NCI-H1105 (cell line): Measurements from ENCODE around the gene POC5.
"Not testable (repeated sequence)": the region's sequence is repeated elsewhere in the genome, so short reads cannot be mapped to it uniquely, and the experiment has no call there.

Source experiments
- DNase-seq: peaks from one replicate; lab custom pipeline; 2025; lab: John Stamatoyannopoulos, UW

The POC5 gene, protein sequence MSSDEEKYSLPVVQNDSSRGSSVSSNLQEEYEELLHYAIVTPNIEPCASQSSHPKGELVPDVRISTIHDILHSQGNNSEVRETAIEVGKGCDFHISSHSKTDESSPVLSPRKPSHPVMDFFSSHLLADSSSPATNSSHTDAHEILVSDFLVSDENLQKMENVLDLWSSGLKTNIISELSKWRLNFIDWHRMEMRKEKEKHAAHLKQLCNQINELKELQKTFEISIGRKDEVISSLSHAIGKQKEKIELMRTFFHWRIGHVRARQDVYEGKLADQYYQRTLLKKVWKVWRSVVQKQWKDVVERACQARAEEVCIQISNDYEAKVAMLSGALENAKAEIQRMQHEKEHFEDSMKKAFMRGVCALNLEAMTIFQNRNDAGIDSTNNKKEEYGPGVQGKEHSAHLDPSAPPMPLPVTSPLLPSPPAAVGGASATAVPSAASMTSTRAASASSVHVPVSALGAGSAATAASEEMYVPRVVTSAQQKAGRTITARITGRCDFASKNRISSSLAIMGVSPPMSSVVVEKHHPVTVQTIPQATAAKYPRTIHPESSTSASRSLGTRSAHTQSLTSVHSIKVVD

DNA sequence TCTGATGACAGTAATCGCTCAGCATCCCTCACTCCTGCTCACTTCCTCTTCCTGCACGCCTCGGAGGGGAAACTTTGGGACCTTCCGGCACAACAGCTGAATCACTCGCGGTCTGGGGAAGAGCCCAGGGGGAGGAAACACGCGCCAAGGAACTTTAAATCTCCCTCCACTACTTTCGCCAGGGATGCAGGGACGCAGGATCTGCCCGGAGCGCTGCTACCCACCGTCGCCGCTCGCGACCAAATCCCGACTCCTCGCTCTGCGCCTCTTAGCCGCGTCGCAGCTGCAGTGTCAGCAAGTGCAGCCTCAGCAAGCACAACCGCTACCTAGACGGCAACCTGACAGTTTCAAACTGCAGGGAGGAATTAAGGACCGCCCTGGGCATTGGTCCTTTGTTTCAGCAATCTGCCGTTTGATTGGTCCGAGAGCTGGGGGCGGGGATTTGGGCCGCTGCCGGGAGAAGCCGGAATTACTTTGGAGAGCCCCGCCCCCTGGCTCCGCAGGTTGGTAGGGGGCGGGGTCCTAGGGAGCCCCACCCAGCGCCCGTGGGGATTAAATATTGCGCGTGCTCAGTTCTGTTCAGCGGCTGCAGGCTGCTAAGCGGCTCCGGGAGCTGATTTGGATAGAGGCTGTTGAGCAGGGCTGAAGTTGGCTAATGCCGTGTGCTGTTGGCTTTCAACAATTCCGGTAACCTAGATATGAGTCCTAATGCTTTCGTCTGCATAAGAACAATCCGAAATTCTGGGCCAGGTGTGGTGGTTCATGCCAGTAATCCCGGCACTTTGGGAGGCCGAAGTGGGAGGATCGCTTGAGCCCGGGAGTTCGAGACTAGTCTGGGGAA, at the start of gene POC5:
Gene POC5, minus strand, starts transcription at position 356 of the 841 bp plus-strand sequence. CDS start 4,500 bp downstream, outside the sequence.
- peak; percentile 89 for DNase-seq

DNA sequence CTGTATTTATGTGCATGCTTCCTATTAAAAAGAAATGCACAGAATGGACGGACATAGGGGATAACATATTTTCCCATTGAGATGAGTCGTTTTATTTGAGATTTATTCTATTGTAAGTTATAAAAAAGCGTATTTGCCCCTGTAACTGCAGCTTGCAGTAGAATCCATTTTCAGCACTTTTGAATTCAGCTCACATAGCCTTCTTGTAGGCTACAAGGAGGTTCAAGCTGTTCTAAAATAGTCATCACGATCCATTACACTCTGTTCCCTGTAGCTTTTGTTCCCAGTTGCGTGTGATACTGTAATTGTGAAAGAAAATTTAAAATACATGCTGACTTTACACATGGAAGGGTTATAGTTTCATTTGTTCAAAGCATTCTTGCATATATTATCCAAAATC, 40.9 kb upstream of the POC5 start:
- no peak for DNase-seq

DNA sequence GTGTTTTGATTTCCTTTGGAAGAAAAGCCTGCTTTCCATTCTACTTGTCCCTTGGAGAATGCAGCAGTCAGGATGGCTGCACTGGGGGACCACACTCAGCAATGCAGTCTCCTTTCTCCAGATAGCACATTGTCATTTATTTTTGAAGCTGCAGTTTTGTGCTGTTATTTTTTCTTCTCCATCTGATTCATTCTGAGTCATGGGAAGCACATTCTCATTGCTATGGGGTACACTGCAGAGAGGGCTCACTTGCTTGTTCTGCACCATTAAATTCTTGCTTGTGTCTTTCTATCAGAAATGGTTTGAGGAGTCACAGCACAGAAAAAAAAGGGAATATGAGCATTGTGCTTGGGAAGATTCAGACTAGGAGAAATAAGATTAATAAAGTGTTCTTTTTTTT, 39.7 kb upstream of the POC5 start:
- no peak for DNase-seq

DNA sequence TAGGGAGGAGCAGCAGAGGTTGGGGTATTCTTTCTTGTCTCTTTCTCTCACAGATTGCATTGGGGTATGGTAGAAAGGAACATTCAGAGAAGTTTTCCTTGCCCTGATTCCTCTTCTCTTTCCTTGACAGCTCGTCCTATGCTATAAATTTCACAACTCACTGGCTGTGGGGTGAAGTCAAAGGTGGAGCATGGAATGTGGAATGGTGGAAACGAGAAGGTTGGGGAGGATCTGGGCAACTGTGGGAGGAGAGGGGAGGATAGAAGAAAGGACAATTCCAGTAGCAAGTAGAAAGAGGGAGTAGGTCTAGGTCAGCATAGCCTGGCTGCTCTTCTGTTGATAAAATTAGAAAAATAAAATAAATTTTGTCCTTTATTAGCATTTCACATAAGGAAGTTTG, 39.0 kb upstream of the POC5 start:
- DNase-seq = no peak

DNA sequence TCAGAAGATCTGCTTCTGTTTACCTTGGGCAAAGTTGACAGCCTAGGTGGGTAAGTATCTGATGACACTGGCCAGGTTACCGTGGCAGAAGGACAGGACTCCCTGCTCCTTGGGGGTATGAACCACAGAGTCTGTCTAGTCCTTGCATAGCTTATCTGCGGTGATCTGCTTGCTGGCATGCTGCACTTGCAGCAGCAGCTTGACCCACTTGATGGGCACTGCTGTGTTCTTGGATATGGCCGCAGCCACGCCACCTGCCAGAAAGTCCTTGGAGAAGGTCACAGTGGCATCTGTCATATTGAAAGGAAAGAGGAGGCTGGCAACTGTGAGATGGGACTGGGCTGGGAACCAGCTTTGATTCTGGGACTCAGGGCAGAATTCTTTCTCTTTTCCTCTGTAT, 35.9 kb upstream of the POC5 start:
- DNase-seq = no peak

DNA sequence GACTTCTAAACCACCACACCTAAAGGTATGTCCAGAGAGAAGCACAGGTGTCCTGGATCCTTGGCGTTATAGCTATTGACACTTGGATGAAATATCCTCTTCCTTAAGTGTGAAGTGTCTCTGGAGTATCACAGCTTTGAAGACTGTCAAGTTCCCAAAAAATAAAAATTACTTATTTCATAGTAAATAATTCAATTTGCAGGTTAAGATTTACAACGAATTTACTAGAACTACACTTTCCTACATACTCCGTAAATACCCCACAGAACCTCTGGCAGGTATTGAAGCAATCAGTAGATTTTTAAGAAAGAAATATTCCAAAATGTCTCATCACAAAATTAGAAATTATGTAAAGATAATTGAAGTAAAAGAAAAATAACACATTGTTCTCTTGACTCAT, 27.1 kb upstream of the POC5 start:
- no peak for DNase-seq

DNA sequence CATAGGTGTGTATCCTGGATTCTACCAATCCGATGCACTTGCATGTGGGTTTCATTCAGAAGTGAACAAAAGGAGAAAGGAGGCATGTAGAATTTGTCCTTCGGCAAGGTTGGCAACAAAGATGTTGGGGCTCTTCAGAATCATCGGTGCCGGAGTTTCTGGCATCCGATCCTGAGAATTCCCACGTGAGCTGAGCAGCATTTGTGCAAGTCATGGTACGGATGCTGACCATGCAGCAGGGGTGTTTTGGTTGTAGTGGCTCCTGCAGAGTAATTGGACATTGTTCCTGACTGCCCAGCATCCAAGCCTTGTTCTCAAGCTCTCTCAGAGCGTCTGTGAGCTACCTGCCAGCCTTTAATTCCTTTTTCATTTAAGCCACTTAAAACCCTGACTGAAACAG, 19.0 kb upstream of the POC5 start:
- no peak for DNase-seq

DNA sequence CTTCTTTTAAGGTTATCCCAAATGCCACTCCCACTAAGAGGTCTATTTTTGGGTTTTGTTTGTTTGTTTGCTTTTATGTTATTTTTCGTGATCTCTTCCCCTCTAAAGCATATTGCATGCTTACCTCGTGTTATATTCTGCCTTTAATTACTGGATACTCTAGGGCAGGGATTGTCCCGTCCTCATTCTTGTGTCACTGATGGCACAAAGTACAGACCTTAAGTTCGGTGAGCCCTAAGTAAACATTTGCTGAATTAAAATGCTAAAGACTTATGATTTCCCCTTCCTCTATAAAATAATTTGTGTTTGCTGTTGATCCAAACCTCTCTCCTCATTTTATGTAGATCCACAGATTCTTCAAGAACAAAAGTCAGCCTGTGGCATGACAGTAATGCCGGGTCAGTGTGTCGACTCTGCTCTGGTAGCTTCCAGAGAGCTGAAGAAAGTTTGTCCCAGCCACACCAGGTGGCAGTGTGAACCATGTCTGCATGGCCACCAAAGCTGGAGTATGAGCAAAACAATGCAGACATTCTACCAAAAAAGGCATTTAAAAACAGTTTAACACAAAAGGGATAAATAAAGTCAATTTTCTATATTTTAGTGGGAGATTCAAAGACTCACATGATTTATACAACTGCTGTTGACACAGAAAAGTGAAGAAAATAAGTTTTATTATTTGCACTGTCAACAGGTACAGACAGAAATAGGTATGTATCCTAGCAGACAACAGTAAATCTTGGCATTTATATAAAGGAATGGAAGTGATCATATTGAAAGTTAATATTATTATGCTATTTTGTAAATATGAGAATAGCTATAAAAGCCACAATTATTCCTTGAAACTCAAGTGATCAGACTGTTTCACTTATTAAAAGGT, 17.9 kb upstream of the POC5 start:
- no peak for DNase-seq

DNA sequence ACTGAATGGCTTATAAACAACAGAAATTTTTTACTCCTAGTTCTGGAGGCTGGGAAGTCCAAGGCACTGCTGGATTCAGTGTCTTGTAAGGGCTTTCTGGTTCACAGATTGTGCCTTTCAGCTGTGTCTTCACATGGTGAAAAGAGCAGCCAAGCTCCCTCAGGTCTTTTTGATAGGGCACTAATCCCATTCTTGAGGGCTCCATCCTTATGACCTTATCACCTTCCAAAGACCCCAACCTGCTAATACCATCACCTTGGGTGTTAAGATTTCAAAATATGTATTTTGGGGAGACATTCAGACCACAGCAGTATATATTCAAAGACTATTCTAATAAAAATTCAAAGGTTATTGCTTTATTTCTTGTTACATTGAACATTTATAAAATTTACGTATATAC, 16.5 kb upstream of the POC5 start:
- no peak for DNase-seq

DNA sequence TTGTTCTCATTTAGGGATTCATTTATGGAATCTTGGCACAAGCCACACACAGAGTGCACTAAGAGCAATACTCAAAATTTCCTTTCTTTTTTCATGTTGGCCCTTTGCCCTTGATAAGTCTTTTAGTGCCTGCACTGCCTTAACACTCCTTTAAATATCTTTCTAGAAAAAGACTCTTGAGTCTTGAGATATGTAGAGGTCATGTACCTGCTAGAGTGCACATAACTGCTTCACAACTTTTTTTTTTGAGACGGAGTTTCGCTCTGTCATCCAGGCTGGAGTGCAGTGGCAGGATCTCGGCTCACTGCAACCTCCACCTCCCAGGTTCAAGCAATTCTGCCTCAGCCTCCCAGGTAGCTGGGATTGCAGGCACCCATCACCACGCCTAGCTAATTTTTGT, 14.3 kb upstream of the POC5 start:
- not testable (repeated sequence) for DNase-seq

DNA sequence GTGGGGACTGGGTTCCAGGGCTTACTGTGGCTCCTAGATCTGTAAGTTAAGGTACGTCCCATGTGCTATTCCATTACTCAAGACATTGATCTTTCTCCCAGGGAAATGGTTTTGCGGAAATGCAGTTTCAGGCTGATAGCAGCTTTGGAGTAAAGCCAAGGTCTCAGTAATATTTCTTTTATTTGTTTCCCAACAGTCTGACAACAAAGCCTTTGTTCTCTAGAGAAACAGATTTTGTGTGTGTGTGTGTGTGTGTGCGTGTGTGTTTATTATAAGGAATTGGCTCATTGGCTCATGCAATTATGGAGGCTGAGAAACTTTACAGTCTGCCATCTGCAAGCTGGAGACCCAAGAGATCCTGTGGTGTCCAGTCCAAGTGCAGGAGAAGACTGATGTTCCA, 12.1 kb upstream of the POC5 start:
- no peak for DNase-seq

DNA sequence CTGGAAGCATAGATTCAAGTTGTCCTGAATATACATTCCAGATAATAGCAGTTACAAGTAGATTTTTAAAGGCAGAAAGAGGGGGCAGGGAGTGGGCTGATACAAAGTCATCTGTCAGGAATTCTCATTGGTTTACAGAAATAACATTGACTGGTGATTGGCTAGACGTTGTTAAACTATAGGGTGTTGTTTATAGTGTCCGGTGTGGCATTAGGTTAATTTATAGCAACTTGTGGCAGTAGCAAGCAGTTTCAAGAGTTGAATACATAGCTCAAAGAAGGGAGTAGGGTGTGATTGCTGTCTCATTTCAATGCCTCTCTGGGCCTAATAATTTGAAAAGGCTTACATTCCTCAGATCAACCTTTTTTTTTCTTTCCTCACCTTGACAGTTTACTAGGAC, 10.7 kb upstream of the POC5 start:
- DNase-seq = no peak

DNA sequence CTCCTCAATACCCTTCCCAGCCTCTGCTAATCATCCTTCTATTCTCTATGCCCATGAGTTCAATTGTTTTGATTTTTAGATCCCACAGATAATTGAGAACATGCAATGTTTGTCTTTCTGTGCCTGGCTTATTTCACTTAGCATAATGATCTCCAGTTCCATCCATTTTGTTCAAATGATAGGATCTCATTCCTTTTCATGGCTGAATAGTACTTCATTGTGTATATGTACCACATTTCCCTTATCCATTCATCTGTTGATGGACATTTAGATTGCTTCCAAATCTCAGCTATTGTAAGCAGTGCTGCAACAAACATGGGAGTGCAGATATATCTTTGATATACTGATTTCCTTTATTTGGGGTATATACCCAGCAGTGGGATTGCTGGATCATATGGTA, 9.0 kb upstream of the POC5 start:
- not testable (repeated sequence) for DNase-seq

DNA sequence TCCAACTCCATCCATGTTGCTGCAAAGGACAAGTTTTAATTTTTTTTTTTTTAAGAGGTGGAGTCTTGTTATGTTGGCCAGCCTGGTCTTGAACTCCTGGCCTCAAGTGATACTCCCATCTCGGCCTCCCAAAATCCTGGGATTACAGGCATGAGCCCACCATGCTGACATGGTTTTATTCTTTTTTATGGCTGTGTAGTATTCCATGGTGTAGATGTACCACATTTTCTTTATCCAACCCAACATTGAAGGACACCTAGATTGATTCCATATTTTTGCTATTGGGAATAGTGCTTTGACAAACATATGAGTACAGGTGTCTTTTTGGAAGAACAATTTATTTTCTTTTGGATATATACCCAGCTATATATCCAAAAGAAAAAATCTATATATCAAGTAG, 6.1 kb upstream of the POC5 start:
- DNase-seq = no peak

DNA sequence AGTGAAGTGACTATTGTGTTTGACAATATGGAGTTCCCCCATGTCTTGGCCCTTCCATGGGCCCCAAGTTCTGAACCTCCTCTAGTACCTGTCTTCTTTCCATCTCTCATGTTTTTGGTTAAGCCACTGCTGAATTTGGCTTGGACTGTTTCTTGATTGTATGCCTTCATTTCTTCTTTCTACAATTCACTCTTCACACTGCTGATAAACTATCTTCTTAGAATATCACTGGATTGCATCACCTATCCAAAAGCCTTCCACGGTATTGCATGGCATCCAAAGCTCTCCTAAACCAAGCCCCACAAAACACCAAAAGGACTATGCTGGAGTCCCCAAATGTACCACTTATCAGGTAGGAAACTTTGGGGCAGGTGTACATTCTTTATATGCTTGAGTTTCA, 4.3 kb upstream of the POC5 start:
- DNase-seq = no peak

DNA sequence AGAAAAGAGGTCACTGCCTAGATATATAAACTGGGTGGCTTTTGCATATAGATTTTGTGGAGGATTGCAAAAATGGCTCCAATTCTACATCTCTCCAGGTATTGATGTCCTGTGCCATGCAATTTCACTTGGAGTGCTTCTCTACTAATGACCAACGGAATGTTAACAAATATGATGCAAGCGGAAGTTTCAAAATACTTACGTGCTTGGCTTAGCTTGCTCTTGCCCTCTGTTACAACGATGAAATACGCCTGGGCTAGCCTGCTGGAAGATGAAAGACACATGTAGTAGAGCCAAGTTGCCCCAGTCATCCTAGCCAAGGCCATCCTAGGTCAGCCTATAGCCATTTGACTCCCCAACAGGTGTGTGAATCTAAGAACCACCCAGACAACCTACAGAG, 3.6 kb upstream of the POC5 start:
- DNase-seq = no peak

DNA sequence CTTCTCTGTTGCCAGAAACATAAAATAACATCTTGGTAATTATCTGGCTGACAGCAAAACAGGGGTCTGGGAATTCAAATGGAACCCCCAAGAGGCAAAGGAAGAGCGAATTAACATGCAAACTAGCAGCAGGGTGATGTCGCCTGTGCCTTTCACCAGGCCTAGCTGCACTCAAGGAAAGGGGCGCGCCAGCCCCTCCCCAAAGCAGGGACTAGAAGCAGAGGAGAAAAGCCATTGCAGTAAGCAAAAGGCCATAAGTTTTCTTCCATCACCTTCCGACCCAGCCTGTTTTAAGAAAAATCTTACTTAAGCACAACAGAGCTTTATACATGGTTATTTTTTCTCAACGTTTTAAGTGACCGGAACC, 539 bp downstream of the POC5 start:
- DNase-seq = no peak

DNA sequence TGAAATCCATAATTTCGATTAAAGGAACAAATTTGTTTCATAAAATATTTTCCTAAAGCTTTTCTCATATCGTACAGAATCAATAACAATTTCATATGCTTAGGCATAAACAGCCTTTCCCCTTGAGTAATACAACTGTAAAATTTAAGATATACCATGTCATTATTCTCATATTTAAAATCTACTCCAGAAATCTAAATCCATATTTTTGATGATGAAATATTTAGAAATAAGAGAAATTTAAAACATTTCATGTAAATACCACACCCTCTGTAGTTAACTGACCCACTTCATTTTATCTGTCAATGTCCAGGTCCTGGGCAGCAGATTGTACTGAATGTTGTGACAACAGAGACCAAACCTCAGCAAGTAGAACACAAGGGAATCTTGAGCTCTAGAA, 5.1 kb downstream of the POC5 start:
- DNase-seq = no peak

DNA sequence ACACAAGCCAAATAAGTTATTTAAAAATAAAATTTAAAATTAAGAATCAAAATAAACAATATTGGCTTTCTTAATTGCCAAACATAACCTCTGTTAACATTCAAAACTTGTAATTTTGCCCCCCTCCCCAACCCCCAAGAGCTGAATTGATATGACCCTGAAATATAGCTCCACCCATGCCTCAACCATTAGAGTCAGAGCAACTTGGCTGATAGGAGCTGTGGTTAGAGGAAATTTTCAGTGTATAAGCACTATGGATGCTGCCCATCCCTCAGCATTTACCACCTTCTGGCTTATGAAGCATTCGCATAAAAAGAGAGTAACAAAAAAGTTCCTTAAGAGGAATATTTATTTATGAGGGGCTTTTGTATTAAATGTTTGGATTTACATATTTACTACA, 6.1 kb downstream of the POC5 start:
- no peak for DNase-seq

DNA sequence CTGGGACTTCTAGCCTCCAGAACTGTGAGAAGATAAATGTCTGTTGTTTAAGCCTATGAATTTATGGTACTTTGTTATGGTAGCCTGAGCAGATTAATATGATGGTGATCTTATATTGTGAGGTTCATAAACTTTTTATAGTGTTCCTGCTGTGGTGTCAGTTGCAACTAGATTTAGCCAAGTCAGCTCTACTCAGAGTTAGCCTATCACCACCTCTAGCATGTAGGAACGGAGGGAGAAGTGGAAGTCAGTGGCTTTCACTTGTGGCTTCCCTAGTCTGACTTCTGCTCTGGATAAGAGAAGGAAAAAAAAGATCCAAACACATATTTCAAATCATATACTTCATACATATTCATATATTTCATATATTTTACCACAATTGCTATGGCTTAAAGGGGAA, 6.6 kb downstream of the POC5 start:
- DNase-seq = no peak

DNA sequence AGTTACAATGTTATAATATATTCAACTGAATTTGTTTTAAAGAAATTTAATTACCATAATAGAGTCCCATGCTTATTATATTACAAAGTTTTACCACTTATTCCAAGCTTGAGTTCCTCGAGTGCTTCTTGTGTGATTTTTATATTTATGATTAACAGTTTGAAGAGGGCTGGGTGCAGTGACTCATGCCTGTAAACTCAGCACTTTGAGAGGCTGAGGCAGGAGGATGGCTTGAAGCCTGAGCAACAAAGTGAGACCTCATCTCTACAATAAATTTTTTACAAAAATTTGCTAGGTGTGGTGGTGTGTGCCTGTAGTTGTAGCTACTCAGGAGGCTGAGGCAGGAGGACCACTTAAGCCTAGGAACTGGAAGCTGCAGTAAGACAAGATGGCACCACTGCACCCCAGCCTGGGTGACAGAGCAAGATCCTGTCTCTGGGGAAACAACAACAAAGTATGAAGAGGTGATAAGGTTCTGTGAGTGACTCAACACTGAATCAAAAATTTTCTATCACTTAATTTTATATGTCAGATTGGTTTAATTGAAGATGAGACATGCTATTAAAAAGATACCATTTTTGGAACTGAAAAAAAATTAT, 9.2 kb downstream of the POC5 start:
- DNase-seq = no peak

DNA sequence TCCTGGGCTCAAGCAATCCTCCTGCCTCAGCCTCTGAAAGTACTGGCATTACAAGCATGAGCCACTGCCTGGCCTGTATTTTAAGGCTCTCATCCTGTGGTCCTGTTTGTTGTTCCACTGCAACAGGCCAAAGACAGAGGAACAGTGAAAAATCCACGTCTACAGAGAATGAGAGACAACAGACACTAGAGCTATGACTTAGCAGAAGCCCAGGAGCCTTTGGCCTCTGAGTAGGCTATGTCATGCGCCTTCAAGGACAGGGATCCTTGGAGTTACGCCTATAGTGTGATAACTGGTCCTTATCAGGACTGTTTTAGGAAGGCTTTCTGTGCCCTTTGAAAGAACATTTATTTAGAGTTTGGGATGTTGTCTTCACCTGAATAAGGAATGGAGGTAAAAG, 10.5 kb downstream of the POC5 start:
- DNase-seq = no peak
